Epithelial cell of esophagus (primary cell): ENCODE results near the gene RNASEH2B.

Experiments
- DNase-seq: peaks from one replicate; pipeline ENCODE4 v3.0.0; 2010; ENCODE audit warnings: low read depth
- H3K4me3 ChIP-seq: 2 replicates; pipeline ENCODE4 v1.5.1; 2011; ENCODE audit warnings: mild to moderate bottlenecking, low read length, control low read depth
- CTCF ChIP-seq: IDR thresholded peaks from 2 replicates; pipeline ENCODE4 v1.5.1; 2011; ENCODE audit warnings: low read depth, mild to moderate bottlenecking, low read length, control low read depth, inconsistent platforms; ENCODE audit not compliant: insufficient read depth; ENCODE audit errors: missing control alignments

RNASEH2B gene

GRCh38 chr13:50990818-50991506 is 81.4 kb downstream of the RNASEH2B start:
- no peak overlapping the region for H3K4me3 ChIP-seq
- TF ChIP-seq CTCF, result no peak
- DNase-seq, result no peak

- no peak for TF ChIP-seq CTCF
- no peak overlapping the region for H3K4me3 ChIP-seq
- DNase-seq, result no peak
Observed at GRCh38 chr13:50991579-50992521, 82.3 kb downstream of the RNASEH2B start.

GRCh38 chr13:50993371-50993770 is 83.8 kb downstream of the RNASEH2B start:
- TF ChIP-seq CTCF, result no peak
- no peak overlapping the region for H3K4me3 ChIP-seq
- no peak for DNase-seq

- no peak for DNase-seq
- TF ChIP-seq CTCF, result no peak
- H3K4me3 ChIP-seq, result no peak overlapping the region
Observed at GRCh38 chr13:50993934-50994333, 84.3 kb downstream of the RNASEH2B start.

GRCh38 chr13:50994651-50995050 is 85.1 kb downstream of the RNASEH2B start:
- DNase-seq, result no peak
- no peak for TF ChIP-seq CTCF
- no peak overlapping the region for H3K4me3 ChIP-seq

GRCh38 chr13:50995854-50996253 is 86.3 kb downstream of the RNASEH2B start:
- no peak for DNase-seq
- TF ChIP-seq CTCF, result no peak
- no peak overlapping the region for H3K4me3 ChIP-seq

GRCh38 chr13:50998326-50998725 is 88.7 kb downstream of the RNASEH2B start:
- TF ChIP-seq CTCF, result no peak
- H3K4me3 ChIP-seq, result no peak overlapping the region
- DNase-seq, result peak; percentile 61
